Hepatocyte (in vitro differentiated cells): Measurements from ENCODE around the gene GUCY1A2.

Experiments
- EZH2phosphoT487 ChIP-seq: fragments of 200-600 bp; sonication (generic); IDR thresholded peaks from one replicate; pipeline ENCODE4 v1.6.1; 2018; ENCODE audit warnings: antibody characterized with exemption, mild to moderate bottlenecking, low read depth, moderate library complexity; ENCODE audit not compliant: unreplicated experiment, severe bottlenecking
- TF ChIP-seq, protein P1 (sequence below): fragments of 200-600 bp; sonication (generic); IDR thresholded peaks from 2 replicates; pipeline ENCODE4 v1.5.1; 2016; ENCODE audit warnings: antibody characterized with exemption, mild to moderate bottlenecking; ENCODE audit not compliant: poor library complexity

DNA sequence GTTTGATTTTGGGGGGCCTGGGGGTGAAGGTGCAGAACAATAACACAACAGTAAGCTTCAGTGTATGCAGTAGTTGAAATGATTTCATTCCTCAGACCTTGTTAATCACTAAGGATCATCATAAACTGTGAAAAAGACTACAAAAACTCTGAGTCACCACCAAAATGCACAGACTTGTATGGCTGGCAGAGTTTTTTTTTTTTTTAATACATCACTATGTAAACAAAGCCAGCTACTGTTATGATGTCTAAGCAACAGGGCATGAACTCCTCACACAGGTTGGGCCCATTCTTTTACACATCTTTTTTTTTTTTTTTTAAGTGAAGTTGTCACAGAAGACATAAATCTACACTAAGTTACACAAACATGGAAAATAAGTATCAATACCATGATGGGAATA is 311.9 kb downstream of the GUCY1A2 start:
- TF ChIP-seq, protein P1, sequence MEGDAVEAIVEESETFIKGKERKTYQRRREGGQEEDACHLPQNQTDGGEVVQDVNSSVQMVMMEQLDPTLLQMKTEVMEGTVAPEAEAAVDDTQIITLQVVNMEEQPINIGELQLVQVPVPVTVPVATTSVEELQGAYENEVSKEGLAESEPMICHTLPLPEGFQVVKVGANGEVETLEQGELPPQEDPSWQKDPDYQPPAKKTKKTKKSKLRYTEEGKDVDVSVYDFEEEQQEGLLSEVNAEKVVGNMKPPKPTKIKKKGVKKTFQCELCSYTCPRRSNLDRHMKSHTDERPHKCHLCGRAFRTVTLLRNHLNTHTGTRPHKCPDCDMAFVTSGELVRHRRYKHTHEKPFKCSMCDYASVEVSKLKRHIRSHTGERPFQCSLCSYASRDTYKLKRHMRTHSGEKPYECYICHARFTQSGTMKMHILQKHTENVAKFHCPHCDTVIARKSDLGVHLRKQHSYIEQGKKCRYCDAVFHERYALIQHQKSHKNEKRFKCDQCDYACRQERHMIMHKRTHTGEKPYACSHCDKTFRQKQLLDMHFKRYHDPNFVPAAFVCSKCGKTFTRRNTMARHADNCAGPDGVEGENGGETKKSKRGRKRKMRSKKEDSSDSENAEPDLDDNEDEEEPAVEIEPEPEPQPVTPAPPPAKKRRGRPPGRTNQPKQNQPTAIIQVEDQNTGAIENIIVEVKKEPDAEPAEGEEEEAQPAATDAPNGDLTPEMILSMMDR = no peak
- TF ChIP-seq EZH2phosphoT487 = no peak
